ENCODE results near the gene C2orf68. TPM values are rescaled to one million over a fixed set of nuclear protein-coding genes. Genes with fewer than 3 reads are reported as not detected.

Gene C2orf68
- total and polyA plus RNA-seq, 4 donors, result 7.6 to 20.9 (median 11.6) TPM

GRCh38 chr2:85566265-85566664 lies 45.6 kb downstream of the C2orf68 start:
- Histone ChIP-seq H3K4me3 (ENCODE audit: low read depth in 1 of 3, low read length in 3 of 3) (no peak overlapping the region), H3K27me3 (ENCODE audit: control insufficient read depth in 4 of 4, insufficient read depth in 4 of 4, low read length in 3 of 4) (no peaks in the 10 kb centered on the region), H3K4me1 (ENCODE audit: control insufficient read depth in 4 of 4, insufficient read depth in 4 of 4, low read length in 3 of 4) (peaks cover 0 to 2% (median 0%) of the 10 kb centered on the region in 4 donors), H3K9ac (ENCODE audit: low read depth in 1 of 2, low read length in 2 of 2) (no peak overlapping the region), H3K9me3 (ENCODE audit: control insufficient read depth in 4 of 4, low read length in 3 of 4) (no peaks in the 10 kb centered on the region), H3K36me3 (ENCODE audit: control insufficient read depth in 4 of 4, insufficient read depth in 3 of 4, low read depth in 1 of 4, low read length in 3 of 4) (no peaks in the 10 kb centered on the region), H3K27ac (ENCODE audit: low read depth in 1 of 2, low read length in 2 of 2) (no peak overlapping the region)
- TF ChIP-seq FOXA2 (IDR thresholded peaks at IDR 0.05), result no peak
- TF ChIP-seq, protein P1, sequence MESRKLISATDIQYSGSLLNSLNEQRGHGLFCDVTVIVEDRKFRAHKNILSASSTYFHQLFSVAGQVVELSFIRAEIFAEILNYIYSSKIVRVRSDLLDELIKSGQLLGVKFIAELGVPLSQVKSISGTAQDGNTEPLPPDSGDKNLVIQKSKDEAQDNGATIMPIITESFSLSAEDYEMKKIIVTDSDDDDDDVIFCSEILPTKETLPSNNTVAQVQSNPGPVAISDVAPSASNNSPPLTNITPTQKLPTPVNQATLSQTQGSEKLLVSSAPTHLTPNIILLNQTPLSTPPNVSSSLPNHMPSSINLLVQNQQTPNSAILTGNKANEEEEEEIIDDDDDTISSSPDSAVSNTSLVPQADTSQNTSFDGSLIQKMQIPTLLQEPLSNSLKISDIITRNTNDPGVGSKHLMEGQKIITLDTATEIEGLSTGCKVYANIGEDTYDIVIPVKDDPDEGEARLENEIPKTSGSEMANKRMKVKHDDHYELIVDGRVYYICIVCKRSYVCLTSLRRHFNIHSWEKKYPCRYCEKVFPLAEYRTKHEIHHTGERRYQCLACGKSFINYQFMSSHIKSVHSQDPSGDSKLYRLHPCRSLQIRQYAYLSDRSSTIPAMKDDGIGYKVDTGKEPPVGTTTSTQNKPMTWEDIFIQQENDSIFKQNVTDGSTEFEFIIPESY (IDR thresholded peaks at IDR 0.05), result no peak
- TF ChIP-seq, protein P2, sequence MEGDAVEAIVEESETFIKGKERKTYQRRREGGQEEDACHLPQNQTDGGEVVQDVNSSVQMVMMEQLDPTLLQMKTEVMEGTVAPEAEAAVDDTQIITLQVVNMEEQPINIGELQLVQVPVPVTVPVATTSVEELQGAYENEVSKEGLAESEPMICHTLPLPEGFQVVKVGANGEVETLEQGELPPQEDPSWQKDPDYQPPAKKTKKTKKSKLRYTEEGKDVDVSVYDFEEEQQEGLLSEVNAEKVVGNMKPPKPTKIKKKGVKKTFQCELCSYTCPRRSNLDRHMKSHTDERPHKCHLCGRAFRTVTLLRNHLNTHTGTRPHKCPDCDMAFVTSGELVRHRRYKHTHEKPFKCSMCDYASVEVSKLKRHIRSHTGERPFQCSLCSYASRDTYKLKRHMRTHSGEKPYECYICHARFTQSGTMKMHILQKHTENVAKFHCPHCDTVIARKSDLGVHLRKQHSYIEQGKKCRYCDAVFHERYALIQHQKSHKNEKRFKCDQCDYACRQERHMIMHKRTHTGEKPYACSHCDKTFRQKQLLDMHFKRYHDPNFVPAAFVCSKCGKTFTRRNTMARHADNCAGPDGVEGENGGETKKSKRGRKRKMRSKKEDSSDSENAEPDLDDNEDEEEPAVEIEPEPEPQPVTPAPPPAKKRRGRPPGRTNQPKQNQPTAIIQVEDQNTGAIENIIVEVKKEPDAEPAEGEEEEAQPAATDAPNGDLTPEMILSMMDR (IDR thresholded peaks at IDR 0.05; ENCODE audit: low read depth, low read length, missing input control), result no peak
- no peak for TF ChIP-seq HNF4G (IDR thresholded peaks at IDR 0.05)
- no peak for TF ChIP-seq NR2F2 (IDR thresholded peaks at IDR 0.05)
- TF ChIP-seq EGR1 (IDR thresholded peaks at IDR 0.05; ENCODE audit: low read depth in 2 of 2), result no peak
- TF ChIP-seq ATF3 (IDR thresholded peaks at IDR 0.05), result no peak
- WGBS, result 86% methylated on average over 4 of the region's 4 CpGs
- no peak for DNase-seq (ENCODE audit: low spot score)

DNA sequence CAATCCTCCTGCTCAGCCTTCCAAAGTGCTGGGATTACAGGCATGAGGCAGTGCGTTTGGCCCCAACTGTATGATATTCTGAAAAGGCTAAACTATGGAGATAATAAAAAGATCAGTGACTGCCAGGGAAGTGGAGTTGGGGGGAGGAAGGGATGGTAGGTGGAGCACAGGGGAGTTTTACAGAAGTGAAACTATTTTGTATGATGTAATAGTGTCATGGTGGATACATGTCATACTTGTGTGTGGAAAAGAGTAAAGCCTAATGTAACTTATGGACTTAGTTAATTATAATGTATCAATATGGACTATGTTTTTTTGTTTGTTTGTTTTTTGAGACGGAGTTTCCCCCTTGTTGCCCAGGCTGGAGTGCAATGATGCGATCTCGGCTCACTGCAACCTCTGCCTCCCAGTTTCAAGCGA lies 47.7 kb downstream of the C2orf68 start:
- Histone ChIP-seq H3K9me3 (ENCODE audit: control insufficient read depth in 4 of 4, low read length in 3 of 4) (no peaks in the 10 kb centered on the region), H3K9ac (ENCODE audit: low read depth in 1 of 2, low read length in 2 of 2) (no peak overlapping the region), H3K4me1 (ENCODE audit: control insufficient read depth in 4 of 4, insufficient read depth in 4 of 4, low read length in 3 of 4) (peaks cover 2 to 5% (median 5%) of the 10 kb centered on the region in 4 donors), H3K27ac (ENCODE audit: low read depth in 1 of 2, low read length in 2 of 2) (no peak overlapping the region), H3K4me3 (ENCODE audit: low read depth in 1 of 3, low read length in 3 of 3) (no peak overlapping the region), H3K36me3 (ENCODE audit: control insufficient read depth in 4 of 4, insufficient read depth in 3 of 4, low read depth in 1 of 4, low read length in 3 of 4) (no peaks in the 10 kb centered on the region), H3K27me3 (ENCODE audit: control insufficient read depth in 4 of 4, insufficient read depth in 4 of 4, low read length in 3 of 4) (no peaks in the 10 kb centered on the region)
- TF ChIP-seq EGR1 (IDR thresholded peaks at IDR 0.05; ENCODE audit: low read depth in 2 of 2) (no peak), RAD21 (IDR thresholded peaks at IDR 0.05) (no peak), ATF3 (IDR thresholded peaks at IDR 0.05) (no peak), TAF1 (conservative IDR thresholded peaks at IDR 0.05) (no peak), JUND (IDR thresholded peaks at IDR 0.05) (no peak), RXRA (IDR thresholded peaks at IDR 0.05) (no peak), HNF4G (IDR thresholded peaks at IDR 0.05) (no peak), YY1 (IDR thresholded peaks at IDR 0.05) (no peak), FOXA2 (IDR thresholded peaks at IDR 0.05) (no peak), GABPA (IDR thresholded peaks at IDR 0.05 in 1 of 2, conservative IDR thresholded peaks at IDR 0.05 in 1 of 2) (no peak), SP1 (IDR thresholded peaks at IDR 0.05) (no peak)
- TF ChIP-seq, protein P3, sequence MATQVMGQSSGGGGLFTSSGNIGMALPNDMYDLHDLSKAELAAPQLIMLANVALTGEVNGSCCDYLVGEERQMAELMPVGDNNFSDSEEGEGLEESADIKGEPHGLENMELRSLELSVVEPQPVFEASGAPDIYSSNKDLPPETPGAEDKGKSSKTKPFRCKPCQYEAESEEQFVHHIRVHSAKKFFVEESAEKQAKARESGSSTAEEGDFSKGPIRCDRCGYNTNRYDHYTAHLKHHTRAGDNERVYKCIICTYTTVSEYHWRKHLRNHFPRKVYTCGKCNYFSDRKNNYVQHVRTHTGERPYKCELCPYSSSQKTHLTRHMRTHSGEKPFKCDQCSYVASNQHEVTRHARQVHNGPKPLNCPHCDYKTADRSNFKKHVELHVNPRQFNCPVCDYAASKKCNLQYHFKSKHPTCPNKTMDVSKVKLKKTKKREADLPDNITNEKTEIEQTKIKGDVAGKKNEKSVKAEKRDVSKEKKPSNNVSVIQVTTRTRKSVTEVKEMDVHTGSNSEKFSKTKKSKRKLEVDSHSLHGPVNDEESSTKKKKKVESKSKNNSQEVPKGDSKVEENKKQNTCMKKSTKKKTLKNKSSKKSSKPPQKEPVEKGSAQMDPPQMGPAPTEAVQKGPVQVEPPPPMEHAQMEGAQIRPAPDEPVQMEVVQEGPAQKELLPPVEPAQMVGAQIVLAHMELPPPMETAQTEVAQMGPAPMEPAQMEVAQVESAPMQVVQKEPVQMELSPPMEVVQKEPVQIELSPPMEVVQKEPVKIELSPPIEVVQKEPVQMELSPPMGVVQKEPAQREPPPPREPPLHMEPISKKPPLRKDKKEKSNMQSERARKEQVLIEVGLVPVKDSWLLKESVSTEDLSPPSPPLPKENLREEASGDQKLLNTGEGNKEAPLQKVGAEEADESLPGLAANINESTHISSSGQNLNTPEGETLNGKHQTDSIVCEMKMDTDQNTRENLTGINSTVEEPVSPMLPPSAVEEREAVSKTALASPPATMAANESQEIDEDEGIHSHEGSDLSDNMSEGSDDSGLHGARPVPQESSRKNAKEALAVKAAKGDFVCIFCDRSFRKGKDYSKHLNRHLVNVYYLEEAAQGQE (IDR thresholded peaks at IDR 0.05), result no peak
- TF ChIP-seq, protein P1 (IDR thresholded peaks at IDR 0.05), result no peak
- no peak for DNase-seq (ENCODE audit: low spot score)
- WGBS, result 93% methylated on average over 5 of the region's 5 CpGs

All from liver (tissue), 9 donors.